HCT116 (cell line): ENCODE measurements around the gene SUCLG2. TPM values are rescaled to one million over a fixed set of nuclear protein-coding genes. Genes with fewer than 3 reads are reported as not detected.

Experiments
- ATAC-seq: fragments of 200-7000 bp; cut with Tn5 transposase; 2 replicates; pipeline ENCODE4 v1.9.1; 2020; ENCODE audit warnings: mild to moderate bottlenecking, moderate library complexity
- BruUV-seq: library from RNA; stranded (reverse); fragments of 400-500 nt; replicated peaks from 2 replicates; lab custom pipeline; 2021; lab: Mats Ljungman, UMichigan
- CTCF ChIA-PET: fragments of 300-600 bp; sonication (Branson Sonifier 250); formaldehyde crosslinking; loops from one replicate; lab custom pipeline; 2021; ENCODE audit warnings: antibody characterized with exemption; lab: Charles Lee
- POLR2A ChIA-PET: fragments of 300-600, 350-600 bp; sonication (Branson Sonifier 250); formaldehyde crosslinking; loops from one replicate; lab custom pipeline; 2021; ENCODE audit warnings: antibody characterized with exemption; lab: Charles Lee
- RAD21 ChIA-PET, 2 experiments: fragments of 300-600 bp; sonication (Branson Sonifier 250); formaldehyde crosslinking; loops; one replicate each; lab custom pipeline; 2023; ENCODE audit warnings: low total read pairs in 2 of 2; ENCODE audit not compliant: uncharacterized antibody in 2 of 2, unreplicated experiment in 2 of 2, low non-redundant PET in 1 of 2; lab: Charles Lee
- DNase-seq: peaks from one replicate; pipeline ENCODE4 v3.0.0-alpha.2; 2010; ENCODE audit warnings: low read depth, low spot score
- H2AFZ ChIP-seq: fragments of 200-600 bp; shearing (Covaris generic), sonication (generic); 2 replicates; pipeline ENCODE4 v1.6.1; 2017; ENCODE audit warnings: low read depth, mixed run types, mixed read lengths, antibody characterized with exemption, low read length; ENCODE audit not compliant: poor library complexity, severe bottlenecking
- H3K27ac ChIP-seq: 2 replicates; pipeline ENCODE4 v1.5.1; 2012; ENCODE audit warnings: low read depth, low read length
- H3K27me3 ChIP-seq: fragments of 200-600 bp; sonication (generic); 2 replicates; pipeline ENCODE4 v1.6.1; 2016; ENCODE audit warnings: mixed run types, low read length, mixed read lengths; ENCODE audit not compliant: insufficient read depth
- H3K36me3 ChIP-seq, 2 experiments: fragments of 200-500 bp in 1 of 2; fragments of 200-600 bp in 1 of 2; sonication (Bioruptor generic) in 1 of 2; sonication (generic) in 1 of 2; 2 replicates each; pipeline versions ENCODE4 v1.5.1 to v1.6.1; 2014 to 2016; ENCODE audit warnings: low read length in 2 of 2, inconsistent platforms in 1 of 2, mixed read lengths in 1 of 2, mixed run types in 1 of 2; ENCODE audit not compliant: insufficient read depth in 2 of 2, control insufficient read depth in 1 of 2
- H3K4me1 ChIP-seq, 2 experiments: fragments of 200-600 bp in 1 of 2; sonication (generic) in 1 of 2; 2 replicates each; pipeline versions ENCODE4 v1.5.1 to v1.6.1; 2012 to 2017; ENCODE audit warnings: low read length in 2 of 2, inconsistent platforms in 1 of 2, mild to moderate bottlenecking in 1 of 2, mixed read lengths in 1 of 2, mixed run types in 1 of 2, moderate library complexity in 1 of 2; ENCODE audit not compliant: insufficient read depth in 2 of 2, control insufficient read depth in 1 of 2
- H3K4me2 ChIP-seq: fragments of 200-600 bp; sonication (generic); 2 replicates; pipeline ENCODE4 v1.6.1; 2017; ENCODE audit warnings: mixed run types, low read length, mixed read lengths
- H3K4me3 ChIP-seq, 2 experiments: fragments of 200-600 bp in 1 of 2; sonication (generic) in 1 of 2; replicated peaks in 1 of 2; 2 replicates each; pipeline ENCODE4 v1.5.1; 2011 to 2016; ENCODE audit warnings: low read length in 2 of 2, control low read depth in 1 of 2, low read depth in 1 of 2, mild to moderate bottlenecking in 1 of 2, mixed read lengths in 1 of 2, mixed run types in 1 of 2
- H3K79me2 ChIP-seq: fragments of 200-600 bp; sonication (generic); 2 replicates; pipeline ENCODE4 v1.6.1; 2017; ENCODE audit warnings: mild to moderate bottlenecking, mixed run types, low read length, moderate library complexity, mixed read lengths; ENCODE audit not compliant: insufficient read depth
- H3K9ac ChIP-seq: fragments of 200-600 bp; sonication (generic); 2 replicates; pipeline ENCODE4 v1.6.1; 2016; ENCODE audit warnings: low read length, mixed read lengths
- H3K9me2 ChIP-seq: fragments of 200-600 bp; sonication (generic), shearing (Covaris generic); 2 replicates; pipeline ENCODE4 v1.6.1; 2017; ENCODE audit warnings: mixed run types, mild to moderate bottlenecking, moderate library complexity; ENCODE audit not compliant: insufficient read depth
- H3K9me3 ChIP-seq, 2 experiments: fragments of 200-500 bp in 1 of 2; fragments of 200-600 bp in 1 of 2; sonication (Bioruptor generic) in 1 of 2; sonication (generic) in 1 of 2; 2 replicates each; pipeline ENCODE4 v1.6.1; 2014 to 2017; ENCODE audit warnings: low read length in 2 of 2, mixed read lengths in 2 of 2, inconsistent platforms in 1 of 2, low read depth in 1 of 2, mild to moderate bottlenecking in 1 of 2, mixed run types in 1 of 2, moderate library complexity in 1 of 2; ENCODE audit not compliant: control insufficient read depth in 1 of 2, insufficient read depth in 1 of 2
- H4K20me1 ChIP-seq: fragments of 200-600 bp; sonication (generic), shearing (Covaris generic); 2 replicates; pipeline ENCODE4 v1.6.1; 2017; ENCODE audit warnings: mixed run types, mild to moderate bottlenecking, moderate library complexity; ENCODE audit not compliant: insufficient read depth
- ATF3 ChIP-seq: IDR thresholded peaks from 2 replicates; pipeline ENCODE4 v1.6.1; 2012
- CBX3 ChIP-seq: IDR thresholded peaks from 2 replicates; pipeline ENCODE4 v1.6.1; 2012; ENCODE audit warnings: low read depth
- CEBPB ChIP-seq: IDR thresholded peaks from 2 replicates; pipeline ENCODE4 v1.6.1; 2012; ENCODE audit warnings: low read depth
- CTCF ChIP-seq, 3 experiments: fragments of 200-600 bp in 1 of 3; sonication (generic) in 1 of 3; IDR thresholded peaks in 2 of 3; conservative IDR thresholded peaks in 1 of 3; 2 replicates each; pipeline ENCODE4 v1.5.1; 2012 to 2017; ENCODE audit warnings: low read depth in 2 of 3, low read length in 2 of 3, antibody characterized with exemption in 1 of 3, borderline replicate concordance in 1 of 3, control low read depth in 1 of 3, mild to moderate bottlenecking in 1 of 3, mixed read lengths in 1 of 3, mixed run types in 1 of 3, moderate library complexity in 1 of 3; ENCODE audit not compliant: insufficient read depth in 1 of 3
- EGR1 ChIP-seq: IDR thresholded peaks from 2 replicates; pipeline ENCODE4 v1.6.1; 2012; ENCODE audit warnings: low read depth
- EZH2 ChIP-seq: fragments of 200-600 bp; sonication (generic); IDR thresholded peaks from 2 replicates; pipeline ENCODE4 v1.6.1; 2017; ENCODE audit warnings: antibody characterized with exemption, mixed run types
- EZH2phosphoT487 ChIP-seq: fragments of 200-600 bp; IDR thresholded peaks from 2 replicates; pipeline ENCODE4 v1.6.1; 2018; ENCODE audit warnings: antibody characterized with exemption, borderline replicate concordance
- JUND ChIP-seq: IDR thresholded peaks from 2 replicates; pipeline ENCODE4 v1.6.1; 2012
- MAX ChIP-seq: IDR thresholded peaks from 2 replicates; pipeline ENCODE4 v1.6.1; 2012
- POLR2A ChIP-seq: IDR thresholded peaks from 2 replicates; pipeline ENCODE4 v1.7.0; 2011; ENCODE audit warnings: borderline replicate concordance; ENCODE audit not compliant: insufficient read depth, insufficient read length; ENCODE audit errors: extremely low read depth
- POLR2AphosphoS5 ChIP-seq: IDR thresholded peaks from 2 replicates; pipeline ENCODE4 v1.6.1; 2011; ENCODE audit warnings: mild to moderate bottlenecking, low read depth, low read length, moderate library complexity
- REST ChIP-seq: IDR thresholded peaks from 2 replicates; pipeline ENCODE4 v1.6.1; 2012; ENCODE audit warnings: low read depth
- SIN3A ChIP-seq: IDR thresholded peaks from 2 replicates; pipeline ENCODE4 v1.6.1; 2012; ENCODE audit warnings: low read depth
- SP1 ChIP-seq: IDR thresholded peaks from 2 replicates; pipeline ENCODE4 v1.6.1; 2012; ENCODE audit warnings: low read depth
- SRF ChIP-seq: IDR thresholded peaks from 2 replicates; pipeline ENCODE4 v1.6.1; 2012; ENCODE audit warnings: low read depth
- YY1 ChIP-seq: IDR thresholded peaks from 2 replicates; pipeline ENCODE4 v1.6.1; 2011; ENCODE audit warnings: low read length, low read depth, moderate library complexity, mild to moderate bottlenecking; ENCODE audit not compliant: insufficient replicate concordance; ENCODE audit errors: extremely low read depth
- ZFX ChIP-seq: fragments of 450-650 bp; IDR thresholded peaks from 2 replicates; pipeline ENCODE4 v1.6.1; 2017
- ZNF274 ChIP-seq: fragments of 200-500 bp; sonication (Bioruptor generic); IDR thresholded peaks from 2 replicates; pipeline ENCODE4 v1.6.1; 2014; ENCODE audit warnings: mild to moderate bottlenecking, low read depth, low read length, inconsistent platforms
- intact Hi-C: fragments of 100-400 bp; cut with micrococcal nuclease; formaldehyde crosslinking; loops from 2 replicates; pipeline ENCODE4 v1.10.0; 2022
- total RNA-seq: library from RNA; stranded (reverse); gene quantifications from one replicate; pipeline ENCODE4 v1.2.1, GENCODE V29; 2021; ENCODE audit not compliant: unreplicated experiment

SUCLG2 gene
- total RNA-seq, 1 experiment from 2014 or later, result 49.2 TPM

DNA sequence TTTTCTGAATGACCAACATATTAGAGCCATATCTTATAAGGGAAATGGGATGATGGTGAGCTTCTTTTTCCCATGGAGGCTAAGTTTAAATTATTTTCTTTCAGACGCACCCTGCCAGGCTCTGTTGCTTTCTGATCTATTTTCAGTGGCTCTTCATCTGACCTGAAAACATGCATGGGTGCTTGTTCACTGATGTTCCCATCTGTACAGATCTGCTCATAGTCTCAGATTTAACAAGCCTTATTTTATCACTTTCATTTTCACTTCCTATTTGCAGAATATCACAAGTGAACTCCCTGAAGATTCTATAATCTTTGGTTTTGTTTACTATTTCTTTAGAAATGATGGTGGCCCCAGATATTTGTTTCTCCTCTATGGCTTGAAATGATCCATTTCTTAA is 31.1 kb upstream of the SUCLG2 start:
- DNase-seq, result no peak
- ATAC-seq, result no peak
- intact Hi-C loops, result no loop called here
- Histone ChIP-seq H3K4me1 (no peaks in the 10 kb centered on the region), H3K79me2 (no peaks in the 10 kb centered on the region), H3K9ac (no peak overlapping the region), H3K9me2 (no peaks in the 10 kb centered on the region), H3K9me3 (no peaks in the 10 kb centered on the region), H2AFZ (no peak overlapping the region), H3K36me3 (no peaks in the 10 kb centered on the region), H3K27ac (no peak overlapping the region), H4K20me1 (no peaks in the 10 kb centered on the region), H3K4me2 (no peak overlapping the region), H3K27me3 (no peaks in the 10 kb centered on the region), H3K4me3 (no peak overlapping the region)
- no TSS peak for BruUV-seq
- TF ChIP-seq SIN3A (no peak), ATF3 (no peak), SRF (no peak), JUND (no peak), EZH2 (no peak), CTCF (IDR thresholded peaks at IDR 0.05 in 2 of 3, conservative IDR thresholded peaks at IDR 0.05 in 1 of 3; ENCODE audit: borderline replicate concordance in 1 of 3, insufficient read depth in 1 of 3, low read depth in 2 of 3, low read length in 2 of 3) (no peak), CBX3 (no peak), SP1 (no peak)
- CTCF ChIA-PET, result no interaction called here
- POLR2A ChIA-PET, result no interaction called here
- RAD21 ChIA-PET, result no interaction called here

GRCh38 chr3:67684211-67684610 is 29.8 kb upstream of the SUCLG2 start:
- ChIA-PET RAD21 (no interaction called here), POLR2A (no interaction called here), CTCF (no interaction called here)
- Histone ChIP-seq H3K9me2 (no peaks in the 10 kb centered on the region), H3K9me3 (no peaks in the 10 kb centered on the region), H3K9ac (no peak overlapping the region), H3K4me3 (no peak overlapping the region), H3K27ac (no peak overlapping the region), H2AFZ (no peak overlapping the region), H3K79me2 (no peaks in the 10 kb centered on the region), H3K4me1 (no peaks in the 10 kb centered on the region), H3K36me3 (no peaks in the 10 kb centered on the region), H3K4me2 (no peak overlapping the region), H3K27me3 (no peaks in the 10 kb centered on the region), H4K20me1 (no peaks in the 10 kb centered on the region)
- no TSS peak for BruUV-seq
- DNase-seq (no peak), ATAC-seq (no peak)
- intact Hi-C loops, result no loop called here
- TF ChIP-seq EZH2phosphoT487, result no peak
- TF ChIP-seq SP1, result no peak
- no peak for TF ChIP-seq REST
- no peak for TF ChIP-seq ZNF274
- TF ChIP-seq YY1, result no peak
- TF ChIP-seq CEBPB, result no peak
- TF ChIP-seq ZFX, result no peak
- TF ChIP-seq MAX, result no peak
- TF ChIP-seq EZH2, result no peak
- no peak for TF ChIP-seq SIN3A
- no peak for TF ChIP-seq JUND
- no peak for TF ChIP-seq POLR2A
- TF ChIP-seq POLR2AphosphoS5, result no peak
- TF ChIP-seq EGR1, result no peak
